Prostate gland (tissue), 2 donors: ENCODE data around the gene LPAR3. TPM values are rescaled to one million over a fixed set of nuclear protein-coding genes. Genes with fewer than 3 reads are reported as not detected.

ENCODE experiments used
- DNase-seq: peaks from one replicate; pipeline ENCODE4 v3.0.0-alpha.2; 2019; ENCODE audit warnings: low spot score
- H3K27ac ChIP-seq, 2 donors: fragments of 200-600 bp; sonication (generic); 2 replicates each; pipeline ENCODE4 v1.5.1; 2017 to 2019
- H3K27me3 ChIP-seq: fragments of 200-600 bp; sonication (generic); replicated peaks from 2 replicates; pipeline ENCODE4 v1.5.1; 2019; ENCODE audit not compliant: insufficient read depth
- H3K36me3 ChIP-seq, 2 donors: fragments of 200-600 bp; sonication (generic); 1 replicate in 1 of 2; 2 replicates in 1 of 2; pipeline versions ENCODE4 v1.5.1 to v1.8.1; 2017 to 2019
- H3K4me1 ChIP-seq: fragments of 200-600 bp; sonication (generic); replicated peaks from 2 replicates; pipeline ENCODE4 v1.5.1; 2019
- H3K4me3 ChIP-seq, 2 donors: fragments of 200-600 bp; sonication (generic); 2 replicates each; pipeline ENCODE4 v1.5.1; 2017 to 2019
- H3K9me3 ChIP-seq: fragments of 200-600 bp; sonication (generic); 2 replicates; pipeline ENCODE4 v1.5.1; 2017
- POLR2A ChIP-seq: fragments of 450-650 bp; IDR thresholded peaks from one replicate; pipeline ENCODE4 v1.6.1; 2016; ENCODE audit warnings: antibody characterized with exemption, mild to moderate bottlenecking
- POLR2AphosphoS5 ChIP-seq: sonication (generic); formaldehyde crosslinking; IDR thresholded peaks from one replicate; pipeline ENCODE4 v1.6.1; 2017; ENCODE audit warnings: antibody characterized with exemption
- WGBS: methylation state at CpG from one replicate; pipeline ENCODE4 v1.1.5; 2018; 5-methylcytosine and 5-hydroxymethylcytosine counted together
- intact Hi-C: fragments of 100-400 bp; cut with DNase I; formaldehyde crosslinking; loops from one replicate; pipeline ENCODE4 v1.14.2; 2022
- total RNA-seq, 2 donors: library from RNA; depleted of rRNA; stranded (reverse); fragments of >200 nt; gene quantifications; one replicate each; pipeline ENCODE4 v1.1.0, GENCODE V29; 2016
- TF ChIP-seq, protein P1 (sequence below), 4 experiments: fragments of 200-600 bp in 2 of 4; fragments of 450-650 bp in 2 of 4; sonication (generic) in 2 of 4; IDR thresholded peaks; 1 replicate in 3 of 4; 2 replicates in 1 of 4; pipeline ENCODE4 v1.5.1; 2016 to 2019; ENCODE audit warnings: antibody characterized with exemption in 4 of 4, mild to moderate bottlenecking in 2 of 4, moderate library complexity in 2 of 4

The LPAR3 gene
- total RNA-seq, 2 donors from 2014 or later: 81.6 to 131 TPM

DNA sequence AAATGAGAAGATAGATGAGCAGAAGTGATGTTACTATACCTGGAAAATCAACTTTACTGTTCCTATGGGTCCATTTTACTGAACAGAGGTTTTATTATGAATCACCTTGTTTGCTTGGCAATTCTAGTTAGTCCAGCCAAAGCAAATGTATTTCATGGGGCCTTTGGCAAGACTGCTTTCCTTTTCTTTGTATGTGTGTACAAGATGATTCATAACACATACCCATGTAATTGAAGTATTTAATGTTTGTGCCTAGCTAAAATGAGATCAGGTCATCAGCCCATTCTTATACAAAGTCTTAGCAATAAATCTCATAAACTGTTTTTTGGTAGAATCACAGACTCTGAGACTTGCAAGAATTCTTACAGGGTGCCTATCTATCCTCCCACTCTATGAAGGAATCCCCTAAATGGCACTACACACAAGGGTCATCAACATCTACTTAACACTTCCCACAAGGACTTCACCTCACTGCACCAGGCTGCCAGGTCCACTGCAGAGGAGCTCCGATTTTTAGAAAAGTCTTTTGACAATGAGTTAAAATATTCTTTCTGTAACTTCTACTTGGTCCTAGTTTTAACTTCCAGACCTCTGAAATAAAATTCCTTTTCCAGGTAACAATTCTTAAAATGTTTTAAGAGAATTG, 58.5 kb downstream of the LPAR3 start:
- intact Hi-C loops: no loop called here
- TF ChIP-seq, protein P1, sequence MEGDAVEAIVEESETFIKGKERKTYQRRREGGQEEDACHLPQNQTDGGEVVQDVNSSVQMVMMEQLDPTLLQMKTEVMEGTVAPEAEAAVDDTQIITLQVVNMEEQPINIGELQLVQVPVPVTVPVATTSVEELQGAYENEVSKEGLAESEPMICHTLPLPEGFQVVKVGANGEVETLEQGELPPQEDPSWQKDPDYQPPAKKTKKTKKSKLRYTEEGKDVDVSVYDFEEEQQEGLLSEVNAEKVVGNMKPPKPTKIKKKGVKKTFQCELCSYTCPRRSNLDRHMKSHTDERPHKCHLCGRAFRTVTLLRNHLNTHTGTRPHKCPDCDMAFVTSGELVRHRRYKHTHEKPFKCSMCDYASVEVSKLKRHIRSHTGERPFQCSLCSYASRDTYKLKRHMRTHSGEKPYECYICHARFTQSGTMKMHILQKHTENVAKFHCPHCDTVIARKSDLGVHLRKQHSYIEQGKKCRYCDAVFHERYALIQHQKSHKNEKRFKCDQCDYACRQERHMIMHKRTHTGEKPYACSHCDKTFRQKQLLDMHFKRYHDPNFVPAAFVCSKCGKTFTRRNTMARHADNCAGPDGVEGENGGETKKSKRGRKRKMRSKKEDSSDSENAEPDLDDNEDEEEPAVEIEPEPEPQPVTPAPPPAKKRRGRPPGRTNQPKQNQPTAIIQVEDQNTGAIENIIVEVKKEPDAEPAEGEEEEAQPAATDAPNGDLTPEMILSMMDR (IDR thresholded peaks at IDR 0.05): no peak
- TF ChIP-seq POLR2AphosphoS5: peak; percentile 92
- DNase-seq: peak; percentile 73
- H3K4me3 ChIP-seq: no peak overlapping the region
- no peaks in the 10 kb centered on the region for H3K36me3 ChIP-seq
- peak overlapping the region; percentile 70 to 74 for H3K27ac ChIP-seq
- 42% methylated on average over 1 of the region's 1 CpG for WGBS
- peaks cover 3% of the 10 kb centered on the region for H3K4me1 ChIP-seq
- H3K27me3 ChIP-seq: no peaks in the 10 kb centered on the region
- no peaks in the 10 kb centered on the region for H3K9me3 ChIP-seq

DNA sequence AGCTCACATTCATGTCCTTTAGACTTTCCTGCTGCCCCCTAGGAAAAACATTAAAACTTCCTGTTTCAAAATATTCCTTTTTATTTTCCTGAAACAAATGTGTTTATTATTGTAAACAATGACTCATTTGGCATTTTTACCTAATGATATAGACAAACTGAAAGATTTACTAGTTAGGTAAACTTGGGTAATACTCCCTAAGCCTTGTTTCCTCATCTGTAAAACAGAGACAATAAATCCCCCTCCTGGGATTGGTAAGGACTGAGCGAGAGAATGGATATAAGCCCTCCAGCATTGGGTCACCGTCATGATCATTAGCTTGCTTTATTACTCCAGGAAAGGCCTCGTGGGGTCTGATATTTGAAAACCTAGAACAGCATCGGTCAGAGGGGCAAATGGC, 59.8 kb downstream of the LPAR3 start:
- peaks cover 6% of the 10 kb centered on the region for H3K4me1 ChIP-seq
- H3K27ac ChIP-seq: peak overlapping the region; percentile 22 to 48
- H3K4me3 ChIP-seq: no peak overlapping the region
- no peaks in the 10 kb centered on the region for H3K36me3 ChIP-seq
- no peak for DNase-seq
- no peaks in the 10 kb centered on the region for H3K9me3 ChIP-seq
- H3K27me3 ChIP-seq: no peaks in the 10 kb centered on the region
- WGBS: 59% methylated on average over 4 of the region's 4 CpGs
- TF ChIP-seq POLR2AphosphoS5 (no peak), POLR2A (no peak)
- TF ChIP-seq, protein P1 (IDR thresholded peaks at IDR 0.05): no peak
- intact Hi-C loops: no loop called here

GRCh38 chr1:84830136-84830535, 62.9 kb downstream of the LPAR3 start:
- Histone ChIP-seq H3K4me1 (peaks cover 11% of the 10 kb centered on the region), H3K4me3 (no peak overlapping the region), H3K9me3 (no peaks in the 10 kb centered on the region), H3K27me3 (no peaks in the 10 kb centered on the region), H3K27ac (no peak overlapping the region), H3K36me3 (no peaks in the 10 kb centered on the region)
- no peak for DNase-seq
- 75% methylated on average over 5 of the region's 5 CpGs for WGBS
- intact Hi-C loops: no loop called here
- TF ChIP-seq POLR2A (no peak), POLR2AphosphoS5 (no peak)
- TF ChIP-seq, protein P1 (IDR thresholded peaks at IDR 0.05): no peak

DNA sequence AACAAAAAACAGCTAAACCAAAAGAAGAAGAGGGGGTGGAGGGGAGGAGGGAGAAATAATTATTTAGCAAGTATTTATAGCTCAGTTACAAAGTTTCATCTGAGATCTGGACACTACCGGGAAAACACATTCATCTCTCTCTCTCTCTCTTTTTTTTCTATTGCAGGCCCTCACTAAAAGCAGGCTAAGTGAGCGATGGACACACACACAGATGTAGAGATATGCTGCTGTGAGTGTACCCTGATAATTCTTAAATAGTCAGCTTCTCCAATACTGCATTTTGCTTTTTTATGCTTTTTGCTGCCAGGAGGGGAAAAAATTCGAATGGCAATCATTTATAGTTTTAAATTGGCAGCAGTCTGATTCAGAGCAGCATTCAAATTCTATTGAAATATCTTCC, 65.0 kb downstream of the LPAR3 start:
- Histone ChIP-seq H3K4me3 (no peak overlapping the region), H3K27me3 (no peaks in the 10 kb centered on the region), H3K27ac (peak overlapping the region in 1 of 2 donors; percentile 42), H3K36me3 (no peaks in the 10 kb centered on the region), H3K4me1 (peaks cover 8% of the 10 kb centered on the region), H3K9me3 (no peaks in the 10 kb centered on the region)
- no peak for DNase-seq
- 32% methylated on average over 3 of the region's 3 CpGs for WGBS
- intact Hi-C loops: no loop called here
- no peak for TF ChIP-seq POLR2A

DNA sequence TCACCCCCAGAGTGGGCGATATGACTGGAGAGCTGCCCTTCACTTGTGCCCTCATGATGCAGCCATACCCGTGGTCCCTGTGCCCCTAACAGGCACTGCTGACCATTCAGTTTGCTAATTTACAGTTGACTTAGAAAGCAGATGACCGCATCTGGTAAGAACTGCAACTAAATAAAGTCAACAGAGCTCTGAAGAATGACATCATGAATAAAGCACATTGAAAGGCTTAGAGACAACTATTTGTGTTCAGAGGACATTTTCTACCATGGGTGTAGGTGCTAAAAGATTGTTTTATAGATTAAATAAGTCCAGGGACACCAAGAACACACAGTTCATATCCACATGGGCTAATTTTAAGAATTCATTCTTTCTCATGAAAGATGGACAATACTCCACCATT, 65.5 kb downstream of the LPAR3 start:
- H3K27me3 ChIP-seq: no peaks in the 10 kb centered on the region
- no peaks in the 10 kb centered on the region for H3K36me3 ChIP-seq
- H3K4me3 ChIP-seq: no peak overlapping the region
- H3K27ac ChIP-seq: peak overlapping the region in 1 of 2 donors; percentile 42
- no peaks in the 10 kb centered on the region for H3K9me3 ChIP-seq
- intact Hi-C loops: no loop called here
- 51% methylated on average over 3 of the region's 3 CpGs for WGBS
- TF ChIP-seq, protein P1 (IDR thresholded peaks at IDR 0.05): no peak
- no peak for TF ChIP-seq POLR2A
- no peak for TF ChIP-seq POLR2AphosphoS5
- DNase-seq: no peak
- peaks cover 8% of the 10 kb centered on the region for H3K4me1 ChIP-seq
